OCI-LY7 (cell line): ENCODE results near the gene NSD1. TPM values are rescaled to one million over a fixed set of nuclear protein-coding genes. Genes with fewer than 3 reads are reported as not detected.
A peak's percentile ranks its signal among the peaks of the same experiment; 100 is the strongest.

Experiments
- BruUV-seq: library from RNA; stranded (reverse); fragments of 400-500 nt; replicated peaks from 2 replicates; lab custom pipeline; 2021; lab: Mats Ljungman, UMichigan
- CTCF ChIA-PET: fragments of 300-600 bp; sonication (Branson Sonifier 250); formaldehyde crosslinking; loops from one replicate; lab custom pipeline; 2022; ENCODE audit warnings: antibody characterized with exemption; ENCODE audit not compliant: unreplicated experiment; lab: Charles Lee
- POLR2A ChIA-PET: fragments of 300-600 bp; sonication (Branson Sonifier 250); formaldehyde crosslinking; loops from one replicate; lab custom pipeline; 2022; ENCODE audit warnings: antibody characterized with exemption; lab: Charles Lee
- DNase-seq: peaks from one replicate; pipeline ENCODE4 v3.0.0-alpha.2; 2015; ENCODE audit warnings: low spot score
- H2AFZ ChIP-seq: fragments of 200-600 bp; sonication (generic), shearing (Covaris generic); 2 replicates; pipeline ENCODE4 v1.6.1; 2014; ENCODE audit warnings: mild to moderate bottlenecking, antibody characterized with exemption, low read length, moderate library complexity
- H3K27ac ChIP-seq: fragments of 200-600 bp; sonication (generic); 2 replicates; pipeline ENCODE4 v1.5.1; 2014; ENCODE audit warnings: mixed run types, low read depth, mild to moderate bottlenecking, moderate library complexity, low read length, inconsistent platforms; ENCODE audit not compliant: poor library complexity, severe bottlenecking
- H3K36me3 ChIP-seq: fragments of 200-600 bp; sonication (generic); 2 replicates; pipeline ENCODE4 v1.6.1; 2014; ENCODE audit warnings: mild to moderate bottlenecking, antibody characterized with exemption, low read length, moderate library complexity, mixed read lengths; ENCODE audit not compliant: insufficient read depth
- H3K4me1 ChIP-seq: fragments of 200-600 bp; sonication (generic); 2 replicates; pipeline ENCODE4 v1.5.1; 2014; ENCODE audit warnings: mild to moderate bottlenecking, low read length; ENCODE audit not compliant: insufficient read depth, poor library complexity, severe bottlenecking
- H3K4me2 ChIP-seq: fragments of 200-600 bp; sonication (generic); 2 replicates; pipeline ENCODE4 v1.6.1; 2014; ENCODE audit warnings: mild to moderate bottlenecking, low read length
- H3K4me3 ChIP-seq: fragments of 200-600 bp; sonication (generic); 2 replicates; pipeline ENCODE4 v1.5.1; 2014; ENCODE audit warnings: mild to moderate bottlenecking, low read depth, low read length; ENCODE audit not compliant: poor library complexity, severe bottlenecking
- H3K79me2 ChIP-seq: fragments of 200-600 bp; sonication (generic); 2 replicates; pipeline ENCODE4 v1.6.1; 2016; ENCODE audit warnings: low read depth, mild to moderate bottlenecking, low read length, moderate library complexity, mixed read lengths; ENCODE audit not compliant: insufficient read depth
- H3K9me2 ChIP-seq: fragments of 200-600 bp; sonication (generic); 2 replicates; pipeline ENCODE4 v1.6.1; 2016; ENCODE audit warnings: mild to moderate bottlenecking, low read length, mixed read lengths; ENCODE audit not compliant: insufficient read depth
- H3K9me3 ChIP-seq: fragments of 200-600 bp; sonication (generic); 2 replicates; pipeline ENCODE4 v1.6.1; 2014; ENCODE audit warnings: mild to moderate bottlenecking, mixed run types, low read length, mixed read lengths
- H4K20me1 ChIP-seq: fragments of 200-600 bp; sonication (generic); 2 replicates; pipeline ENCODE4 v1.6.1; 2014; ENCODE audit warnings: mild to moderate bottlenecking, antibody characterized with exemption, low read length, moderate library complexity, mixed read lengths; ENCODE audit not compliant: insufficient read depth
- CTCF ChIP-seq: fragments of 200-600 bp; sonication (generic); conservative IDR thresholded peaks from 2 replicates; pipeline ENCODE4 v1.5.1; 2014; ENCODE audit warnings: mild to moderate bottlenecking, antibody characterized with exemption, low read length, moderate library complexity, mixed read lengths
- EZH2phosphoT487 ChIP-seq: fragments of 200-600 bp; sonication (generic); IDR thresholded peaks from 2 replicates; pipeline ENCODE4 v1.6.1; 2018; ENCODE audit warnings: low read depth, borderline replicate concordance, mild to moderate bottlenecking, mixed run types, antibody characterized with exemption, low read length, moderate library complexity, mixed read lengths
- intact Hi-C: fragments of 100-400 bp; cut with micrococcal nuclease; formaldehyde crosslinking; loops from one replicate; pipeline ENCODE4 v1.10.0; 2022; ENCODE audit not compliant: unreplicated experiment
- total RNA-seq, 2 experiments: library from RNA; depleted of rRNA in 1 of 2; stranded (reverse); fragments of >200 nt in 1 of 2; shearing (Covaris generic) in 1 of 2; gene quantifications; 2 replicates each; pipeline ENCODE4 v1.2.3, GENCODE V29; 2014 to 2022

NSD1 gene
- total RNA-seq, 2 experiments from 2014 or later: 64.3 to 142 TPM

GRCh38 chr5:177309351-177310191, 176.0 kb downstream of the NSD1 start:
- peak; percentile 96 for TF ChIP-seq CTCF
- no peak for TF ChIP-seq EZH2phosphoT487
- peak overlapping the region; percentile 92 for H3K27ac ChIP-seq
- peak overlapping the region; percentile 94 for H3K4me3 ChIP-seq
- peaks cover 57% of the 10 kb centered on the region for H3K36me3 ChIP-seq
- CTCF ChIA-PET: interaction anchor here (0.5 to 1.9 kb wide), 5 partner anchors 8 to 244 kb away, joined by 3 to 6 read pairs (median 4); partner anchors contain the start of gene LMAN2
- intact Hi-C loops: loop anchor here (5.0 to 10.0 kb wide), 3 partner anchors 198 to 315 kb away; partner anchors contain the start of gene DOK3
- no peaks in the 10 kb centered on the region for H3K9me3 ChIP-seq
- BruUV-seq: no TSS peak
- H3K79me2 ChIP-seq: peaks cover 28% of the 10 kb centered on the region
- H3K4me2 ChIP-seq: peak overlapping the region; percentile 86
- H2AFZ ChIP-seq: no peak overlapping the region
- DNase-seq: peak; percentile 78
- POLR2A ChIA-PET: interaction anchor here (0.5 to 1.7 kb wide), 9 partner anchors 8 to 385 kb away, joined by 3 to 5 read pairs (median 3); partner anchors contain the start of gene LMAN2
- peaks cover 71% of the 10 kb centered on the region for H3K4me1 ChIP-seq
- no peaks in the 10 kb centered on the region for H3K9me2 ChIP-seq
- H4K20me1 ChIP-seq: peaks cover 24% of the 10 kb centered on the region; the same call in 1 of the 2 replicates

GRCh38 chr5:177310332-177310731, 176.8 kb downstream of the NSD1 start:
- Histone ChIP-seq H3K4me3 (peak overlapping the region; percentile 94), H3K36me3 (peaks cover 50% of the 10 kb centered on the region), H3K9me3 (no peaks in the 10 kb centered on the region), H3K27ac (peak overlapping the region; percentile 92), H3K4me1 (peaks cover 64% of the 10 kb centered on the region), H2AFZ (no peak overlapping the region), H3K4me2 (peak overlapping the region; percentile 86), H3K79me2 (peaks cover 20% of the 10 kb centered on the region), H3K9me2 (no peaks in the 10 kb centered on the region), H4K20me1 (peaks cover 19% of the 10 kb centered on the region; the same call in 1 of the 2 replicates)
- BruUV-seq: no TSS peak
- no peak for DNase-seq
- intact Hi-C loops: loop anchor here (5.0 kb wide), 2 partner anchors 197 to 238 kb away; partner anchors contain the start of gene DOK3
- ChIA-PET POLR2A (interaction anchor here (0.5 to 1.7 kb wide), 8 partner anchors 9 to 296 kb away, joined by 3 to 5 read pairs (median 3); partner anchors contain the start of gene LMAN2), CTCF (interaction anchor here (0.5 to 1.9 kb wide), 4 partner anchors 9 to 77 kb away, joined by 3 to 6 read pairs (median 4); partner anchors contain the start of gene LMAN2)
- TF ChIP-seq EZH2phosphoT487 (no peak), CTCF (no peak)
